Hematopoietic multipotent progenitor cell treated with erythropoietin and hydrocortisone succinate and interleukin-3 and kit ligand, for 6 days (in vitro differentiated cells): Measurements from ENCODE around the gene OBSCN.

Experiments used
- DNase-seq: peaks from one replicate; pipeline ENCODE4 v3.0.0-alpha.2; 2015

OBSCN gene

DNA sequence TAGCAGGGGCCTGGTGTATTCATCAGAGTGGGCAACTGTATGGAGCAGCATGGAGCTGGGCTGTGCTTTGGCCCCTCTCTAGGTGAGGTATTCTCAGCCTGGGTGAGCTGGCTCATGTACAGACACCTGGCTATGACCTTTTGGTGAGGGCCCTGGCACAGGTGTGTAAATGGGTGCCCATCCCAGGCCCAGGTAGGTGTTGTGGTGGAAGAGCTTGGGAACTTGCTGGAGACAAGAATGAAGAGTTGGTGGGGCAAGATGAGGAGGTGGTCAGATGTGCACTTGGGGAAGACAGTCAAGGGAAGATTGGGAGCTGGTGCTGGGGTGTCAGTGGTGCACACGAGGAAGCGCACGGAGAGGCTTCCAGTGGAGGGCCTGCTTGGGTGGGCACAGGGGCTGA is 103.2 kb downstream of the OBSCN start:
- DNase-seq = no peak

DNA sequence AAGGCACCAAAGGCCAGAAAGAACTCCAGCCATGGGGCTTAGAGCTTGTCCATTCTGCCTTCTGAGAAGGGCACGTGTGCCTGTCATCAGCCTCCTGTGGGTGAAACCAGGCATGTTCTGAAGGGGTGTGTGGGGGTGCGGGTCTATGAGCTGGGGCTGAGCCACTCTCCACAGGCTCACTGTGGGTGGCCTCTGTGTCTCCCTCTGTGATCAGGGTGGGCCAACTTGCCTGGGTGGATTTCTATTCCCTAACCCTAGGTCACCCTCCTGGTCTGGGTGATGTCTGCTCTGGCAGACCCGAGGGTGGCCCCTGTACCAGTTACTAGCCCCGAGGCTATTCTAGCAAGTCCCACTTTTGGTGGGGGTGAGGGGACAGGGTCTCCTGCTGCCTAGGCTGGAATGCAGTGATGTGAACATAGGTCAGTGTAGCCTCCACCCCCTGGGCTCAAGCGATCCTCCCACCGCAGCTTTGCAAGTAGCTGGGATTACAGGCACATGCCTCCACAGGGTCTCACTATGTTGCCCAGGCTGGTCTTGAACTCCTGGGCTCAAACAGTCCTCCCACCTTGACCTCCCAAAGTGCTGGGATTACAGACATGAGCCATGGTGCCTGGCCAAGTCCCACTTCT is 104.4 kb downstream of the OBSCN start:
- no peak for DNase-seq

DNA sequence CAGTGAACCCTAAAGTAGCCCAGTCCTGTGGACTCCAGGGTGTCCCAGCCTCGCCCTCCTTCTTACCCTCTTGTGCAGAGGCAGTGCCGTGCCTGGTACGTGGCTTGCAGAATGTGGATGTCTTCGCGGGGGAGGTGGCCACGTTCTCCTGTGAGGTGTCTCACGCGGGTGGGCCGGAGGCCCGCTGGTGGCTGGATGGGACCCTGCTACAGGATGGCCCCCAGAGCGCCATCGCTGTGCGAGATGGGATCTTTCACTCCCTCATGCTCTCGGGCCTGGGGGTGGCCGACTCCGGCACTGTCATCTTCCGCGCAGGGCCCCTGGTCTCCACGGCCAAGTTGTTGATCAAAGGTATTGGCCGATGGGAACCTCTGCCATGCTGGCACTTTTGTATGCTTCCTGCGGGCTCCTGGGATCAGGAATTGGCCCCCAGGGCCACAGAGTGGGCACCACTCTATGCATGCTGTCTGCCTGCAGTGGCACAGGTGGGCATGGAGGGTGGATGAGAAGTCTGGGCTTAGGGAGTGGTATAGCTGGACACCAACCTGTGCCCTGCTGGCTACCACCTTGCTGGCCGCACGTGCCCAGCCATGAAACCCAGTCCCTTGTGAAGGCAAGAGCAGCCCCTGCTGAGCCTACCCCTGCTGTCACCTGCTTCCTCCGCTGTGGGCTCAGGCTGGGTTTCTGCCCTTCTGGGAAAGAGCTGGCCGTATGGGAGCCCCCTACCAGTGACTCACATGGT is 105.9 kb downstream of the OBSCN start:
- DNase-seq = no peak

DNA sequence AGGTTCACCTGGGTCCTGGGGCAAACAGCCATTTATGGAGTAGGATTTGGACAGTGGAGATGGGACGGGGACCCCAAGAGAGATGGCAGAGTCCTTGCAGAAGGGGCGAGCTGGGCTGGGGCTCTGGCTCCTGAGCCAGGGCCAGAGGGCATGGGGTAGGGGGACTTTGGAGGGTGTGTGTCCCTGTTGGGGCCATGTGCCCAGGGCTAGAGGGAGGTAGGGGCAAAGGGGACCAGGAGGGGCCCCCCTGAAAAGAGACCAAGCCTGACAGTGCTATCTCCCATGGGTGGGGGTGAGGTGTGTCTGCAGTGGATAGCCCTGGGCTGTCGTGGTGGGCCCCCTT is 106.4 kb downstream of the OBSCN start:
- DNase-seq = no peak

DNA sequence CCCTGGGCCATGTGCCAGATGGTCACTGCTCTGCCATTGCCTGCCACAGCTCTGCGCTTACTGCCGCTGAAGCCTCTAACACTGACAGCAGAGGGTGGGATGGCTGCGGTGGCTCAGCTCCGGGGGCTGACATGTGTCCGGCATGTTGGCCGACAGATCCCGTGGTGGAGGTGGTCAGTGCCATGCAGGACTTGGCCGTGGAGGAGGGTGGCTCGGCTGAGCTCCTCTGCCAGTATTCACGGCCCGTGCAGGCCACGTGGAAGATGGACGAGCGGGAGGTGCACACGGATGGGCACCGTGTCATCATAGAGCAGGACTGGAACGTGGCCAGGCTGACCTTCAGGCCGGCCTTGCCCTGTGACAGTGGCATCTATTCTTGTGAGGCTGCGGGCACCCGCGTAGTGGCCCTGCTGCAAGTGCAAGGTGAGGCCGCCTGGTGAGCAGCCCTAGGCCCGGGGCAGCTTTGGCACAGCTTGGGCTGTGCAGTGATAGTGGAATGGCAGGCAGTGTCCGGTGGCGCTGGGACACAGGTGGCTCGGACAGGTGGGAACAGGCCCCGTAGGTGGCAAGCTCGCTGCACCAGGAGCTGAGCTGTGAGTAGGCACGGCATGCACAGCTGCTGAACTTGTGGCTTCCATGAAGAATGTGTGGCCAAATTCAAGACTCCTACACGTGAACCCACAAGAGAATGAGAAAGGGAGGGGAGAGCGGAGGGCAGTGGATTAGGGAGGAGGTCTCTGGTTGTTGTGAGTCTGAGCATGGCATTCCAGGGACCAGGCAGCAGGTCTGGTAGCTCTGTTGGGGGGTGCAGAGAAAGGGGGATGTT is 107.0 kb downstream of the OBSCN start:
- no peak for DNase-seq

DNA sequence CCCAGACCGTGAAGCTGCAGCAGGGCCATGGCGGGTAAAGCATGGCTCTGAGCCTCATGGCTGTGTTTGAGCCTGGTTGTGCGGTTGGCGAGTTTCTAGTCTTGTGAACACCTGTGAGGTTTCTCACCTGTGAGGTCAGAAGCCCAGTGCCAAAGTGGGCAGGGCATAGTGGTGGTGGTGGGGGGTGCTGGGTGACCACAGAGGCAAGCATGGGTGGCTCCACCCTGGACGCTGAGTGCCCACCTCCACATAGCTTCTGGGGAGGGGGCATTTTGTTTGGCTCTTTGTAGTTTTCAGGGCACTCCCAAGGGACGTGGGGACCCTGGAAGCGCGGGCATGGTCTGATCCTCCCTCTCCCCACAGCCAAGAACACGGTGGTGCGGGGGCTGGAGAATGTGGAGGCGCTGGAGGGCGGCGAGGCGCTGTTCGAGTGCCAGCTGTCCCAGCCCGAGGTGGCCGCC is 107.7 kb downstream of the OBSCN start:
- no peak for DNase-seq

DNA sequence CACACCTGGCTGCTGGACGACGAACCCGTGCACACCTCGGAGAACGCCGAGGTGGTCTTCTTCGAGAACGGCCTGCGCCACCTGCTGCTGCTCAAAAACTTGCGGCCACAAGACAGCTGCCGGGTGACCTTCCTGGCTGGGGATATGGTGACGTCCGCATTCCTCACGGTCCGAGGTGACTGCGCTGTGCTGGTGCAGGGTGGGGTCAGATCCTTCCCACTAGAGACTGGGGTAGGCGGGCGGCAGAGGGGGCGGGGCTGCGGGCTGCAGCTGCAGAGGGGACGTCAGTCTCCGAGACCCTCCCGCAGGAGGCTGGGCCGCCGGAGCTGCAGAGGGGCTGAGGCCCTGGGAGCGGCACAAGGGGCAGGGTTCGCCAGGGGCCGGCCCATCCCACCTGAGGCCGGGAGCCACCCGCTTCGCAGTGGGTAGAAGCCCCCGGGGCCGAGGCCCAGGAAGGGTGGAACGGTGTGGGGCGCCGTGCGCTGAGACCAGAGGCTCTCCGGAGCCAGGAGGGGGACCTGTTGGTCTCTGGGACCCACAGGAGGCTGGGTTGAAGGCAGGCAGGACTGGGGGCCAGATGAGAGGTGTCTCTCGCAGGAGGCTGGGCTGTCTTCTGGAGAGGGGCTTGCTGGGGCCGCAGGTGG is 108.2 kb downstream of the OBSCN start:
- no peak for DNase-seq

DNA sequence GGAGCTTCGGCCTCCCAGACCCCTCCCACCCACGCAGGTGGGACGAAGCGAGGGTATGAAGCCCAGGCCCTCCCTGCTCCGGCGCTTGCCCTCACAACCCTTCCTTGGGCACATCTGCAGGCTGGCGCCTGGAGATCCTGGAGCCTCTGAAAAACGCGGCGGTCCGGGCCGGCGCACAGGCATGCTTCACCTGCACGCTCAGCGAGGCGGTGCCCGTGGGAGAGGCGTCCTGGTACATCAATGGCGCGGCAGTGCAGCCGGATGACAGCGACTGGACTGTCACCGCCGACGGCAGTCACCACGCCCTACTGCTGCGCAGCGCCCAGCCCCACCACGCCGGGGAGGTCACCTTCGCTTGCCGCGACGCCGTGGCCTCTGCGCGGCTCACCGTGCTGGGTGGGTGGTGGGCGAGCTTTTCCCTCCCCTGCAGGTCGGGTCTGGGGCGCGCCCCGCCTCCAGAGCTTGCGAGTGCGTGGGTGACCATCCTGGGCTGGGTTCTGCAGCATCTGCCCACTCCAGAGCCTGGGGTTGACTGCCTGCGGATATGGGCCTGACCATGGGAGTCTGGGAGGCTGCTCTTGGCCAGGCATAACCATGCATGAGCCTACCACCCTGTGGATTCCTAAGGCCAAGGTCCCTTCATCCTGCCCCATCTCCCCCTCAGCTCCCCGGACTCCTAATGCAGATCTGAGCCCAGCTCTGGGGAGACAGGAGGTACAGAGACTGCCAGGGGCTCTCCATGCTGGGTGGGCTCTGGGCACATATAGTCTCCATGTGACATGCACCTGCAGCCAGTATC is 108.9 kb downstream of the OBSCN start:
- DNase-seq = no peak

DNA sequence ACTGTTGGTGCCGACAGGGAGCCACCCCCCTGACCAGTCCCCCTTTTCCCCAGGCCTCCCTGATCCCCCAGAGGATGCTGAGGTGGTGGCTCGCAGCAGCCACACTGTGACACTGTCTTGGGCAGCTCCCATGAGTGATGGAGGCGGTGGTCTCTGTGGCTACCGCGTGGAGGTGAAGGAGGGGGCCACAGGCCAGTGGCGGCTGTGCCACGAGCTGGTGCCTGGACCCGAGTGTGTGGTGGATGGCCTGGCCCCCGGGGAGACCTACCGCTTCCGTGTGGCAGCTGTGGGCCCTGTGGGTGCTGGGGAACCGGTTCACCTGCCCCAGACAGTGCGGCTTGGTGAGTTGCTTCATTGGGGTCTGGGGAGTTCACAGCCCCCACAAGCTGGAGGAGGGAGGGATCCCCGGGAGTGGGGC is 109.6 kb downstream of the OBSCN start:
- DNase-seq = no peak

DNA sequence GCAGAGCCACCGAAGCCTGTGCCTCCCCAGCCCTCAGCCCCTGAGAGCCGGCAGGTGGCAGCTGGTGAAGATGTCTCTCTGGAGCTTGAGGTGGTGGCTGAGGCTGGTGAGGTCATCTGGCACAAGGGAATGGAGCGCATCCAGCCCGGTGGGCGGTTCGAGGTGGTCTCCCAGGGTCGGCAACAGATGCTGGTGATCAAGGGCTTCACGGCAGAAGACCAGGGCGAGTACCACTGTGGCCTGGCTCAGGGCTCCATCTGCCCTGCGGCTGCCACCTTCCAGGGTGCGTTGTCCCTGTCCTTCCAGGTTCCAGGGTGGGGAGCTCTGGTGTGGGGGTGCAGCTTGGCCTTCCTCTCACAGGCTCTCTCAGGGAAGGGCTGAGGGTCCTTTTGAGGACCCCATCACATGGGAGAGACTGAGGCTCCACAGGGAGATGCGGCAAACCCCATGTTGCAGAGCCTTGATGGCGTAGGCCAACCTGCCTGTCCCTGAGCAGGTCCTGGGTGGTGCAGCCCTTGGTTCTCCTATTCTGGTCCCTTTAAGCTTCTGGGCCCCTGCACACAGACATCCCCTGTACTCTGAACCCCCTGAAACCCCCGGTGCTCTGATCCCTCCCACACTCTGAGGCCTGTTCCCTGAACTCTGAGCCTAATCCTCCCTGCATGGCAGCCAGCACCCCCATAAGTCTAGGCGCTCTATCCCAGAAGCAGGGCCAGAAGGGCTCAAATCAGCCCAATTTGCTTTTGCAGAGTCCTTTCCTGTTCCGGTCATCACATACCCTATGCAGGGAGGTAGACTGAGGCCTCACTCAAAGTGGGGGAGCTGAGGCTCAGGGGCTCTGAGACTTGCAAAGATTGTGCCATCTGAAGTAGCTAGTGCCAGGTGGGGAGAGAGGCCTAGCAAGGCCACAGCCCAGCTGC is 110.3 kb downstream of the OBSCN start:
- peak; percentile 8 for DNase-seq

DNA sequence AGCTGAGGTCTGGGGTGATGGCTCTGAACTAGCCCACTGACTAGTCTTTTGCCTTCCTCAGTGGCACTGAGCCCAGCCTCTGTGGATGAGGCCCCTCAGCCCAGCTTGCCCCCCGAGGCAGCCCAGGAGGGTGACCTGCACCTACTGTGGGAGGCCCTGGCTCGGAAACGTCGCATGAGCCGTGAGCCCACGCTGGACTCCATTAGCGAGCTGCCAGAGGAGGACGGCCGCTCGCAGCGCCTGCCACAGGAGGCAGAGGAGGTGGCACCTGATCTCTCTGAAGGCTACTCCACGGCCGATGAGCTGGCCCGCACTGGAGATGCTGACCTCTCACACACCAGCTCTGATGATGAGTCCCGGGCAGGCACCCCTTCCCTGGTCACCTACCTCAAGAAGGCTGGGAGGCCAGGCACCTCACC is 111.0 kb downstream of the OBSCN start:
- no peak for DNase-seq

DNA sequence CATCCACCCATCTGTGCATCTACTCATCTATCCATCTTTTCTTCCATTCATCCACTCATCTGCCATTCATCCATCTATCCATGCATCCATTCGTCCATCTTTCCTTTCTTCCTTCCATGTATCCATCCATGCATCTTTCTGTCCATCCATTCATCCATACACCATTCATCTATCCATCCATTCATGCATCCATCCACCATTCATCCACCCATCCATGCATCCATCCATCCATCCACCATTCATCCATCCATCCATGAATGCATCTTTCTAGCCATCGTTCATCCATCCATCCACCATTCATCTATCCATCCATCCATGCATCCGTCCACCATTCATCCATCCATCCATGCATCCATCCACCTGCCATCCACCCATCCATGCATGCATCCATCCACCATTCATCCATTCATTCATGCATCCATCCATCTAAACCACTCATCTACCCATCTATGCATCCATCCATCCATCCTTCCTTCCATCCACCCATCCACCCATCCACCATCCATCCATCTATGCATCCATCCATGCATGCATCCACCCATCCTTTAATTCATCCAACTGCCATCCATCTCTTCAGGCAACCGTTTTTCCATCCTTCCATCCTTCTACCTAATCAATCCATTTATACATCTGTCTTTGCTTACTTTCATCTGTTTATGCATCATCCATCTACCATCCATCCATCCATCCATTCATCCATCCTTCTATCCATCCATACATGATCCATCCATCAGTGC is 111.7 kb downstream of the OBSCN start:
- DNase-seq = no peak

DNA sequence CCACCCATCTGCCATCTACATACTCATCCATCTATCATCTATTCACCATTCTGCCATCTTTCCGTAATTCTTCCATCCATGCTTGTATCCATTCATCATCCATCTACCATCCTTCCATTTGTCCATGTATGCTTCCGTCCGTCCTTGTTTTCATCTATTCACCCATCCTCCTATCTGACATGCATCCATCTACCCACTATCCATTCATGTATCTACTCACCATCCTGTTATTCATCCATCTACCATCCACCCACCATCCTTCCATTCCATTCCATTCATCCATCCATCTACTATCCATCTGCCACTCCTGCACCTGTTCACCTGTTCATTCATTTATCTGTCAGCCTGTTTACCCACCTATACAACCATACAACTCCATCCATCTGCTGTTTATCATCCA is 112.5 kb downstream of the OBSCN start:
- no peak for DNase-seq

DNA sequence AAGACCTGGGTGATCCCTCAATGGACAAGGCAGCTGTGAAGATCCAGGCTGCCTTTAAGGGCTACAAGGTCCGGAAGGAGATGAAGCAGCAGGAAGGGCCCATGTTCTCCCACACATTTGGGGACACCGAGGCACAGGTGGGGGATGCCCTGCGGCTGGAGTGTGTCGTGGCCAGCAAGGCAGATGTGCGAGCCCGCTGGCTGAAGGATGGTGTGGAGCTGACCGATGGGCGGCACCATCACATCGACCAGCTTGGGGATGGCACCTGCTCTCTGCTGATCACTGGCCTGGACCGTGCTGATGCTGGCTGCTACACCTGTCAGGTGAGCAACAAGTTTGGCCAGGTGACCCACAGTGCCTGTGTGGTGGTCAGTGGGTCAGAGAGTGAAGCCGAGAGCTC is 113.6 kb downstream of the OBSCN start:
- DNase-seq = no peak

DNA sequence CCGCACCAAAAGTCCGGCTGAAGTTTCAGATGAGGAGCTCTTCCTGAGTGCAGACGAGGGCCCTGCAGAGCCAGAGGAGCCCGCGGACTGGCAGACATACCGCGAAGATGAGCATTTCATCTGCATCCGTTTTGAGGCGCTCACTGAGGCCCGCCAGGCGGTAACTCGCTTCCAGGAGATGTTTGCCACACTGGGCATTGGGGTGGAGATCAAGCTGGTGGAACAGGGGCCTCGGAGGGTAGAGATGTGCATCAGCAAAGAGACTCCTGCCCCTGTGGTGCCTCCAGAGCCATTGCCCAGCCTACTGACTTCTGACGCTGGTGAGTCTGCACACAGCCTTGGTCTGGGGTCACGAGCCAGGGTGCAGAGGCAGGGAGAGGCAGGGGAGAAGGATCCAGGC is 114.1 kb downstream of the OBSCN start:
- DNase-seq = no peak

DNA sequence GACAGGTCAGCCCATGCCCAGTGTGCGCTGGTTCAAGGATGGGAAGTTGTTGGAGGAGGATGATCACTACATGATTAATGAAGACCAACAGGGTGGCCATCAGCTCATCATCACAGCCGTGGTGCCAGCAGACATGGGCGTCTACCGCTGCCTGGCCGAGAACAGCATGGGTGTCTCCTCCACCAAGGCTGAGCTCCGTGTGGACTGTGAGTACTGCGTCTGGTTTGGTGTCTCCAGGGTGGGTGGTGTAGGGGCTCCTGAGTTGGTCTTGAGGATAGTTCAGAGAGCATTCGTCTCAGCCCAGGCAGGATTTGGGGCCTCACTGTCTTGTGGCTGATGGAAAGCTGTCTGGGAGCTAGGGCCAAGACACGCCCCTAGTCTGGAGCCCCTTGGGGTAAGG is 115.6 kb downstream of the OBSCN start:
- DNase-seq = no peak

DNA sequence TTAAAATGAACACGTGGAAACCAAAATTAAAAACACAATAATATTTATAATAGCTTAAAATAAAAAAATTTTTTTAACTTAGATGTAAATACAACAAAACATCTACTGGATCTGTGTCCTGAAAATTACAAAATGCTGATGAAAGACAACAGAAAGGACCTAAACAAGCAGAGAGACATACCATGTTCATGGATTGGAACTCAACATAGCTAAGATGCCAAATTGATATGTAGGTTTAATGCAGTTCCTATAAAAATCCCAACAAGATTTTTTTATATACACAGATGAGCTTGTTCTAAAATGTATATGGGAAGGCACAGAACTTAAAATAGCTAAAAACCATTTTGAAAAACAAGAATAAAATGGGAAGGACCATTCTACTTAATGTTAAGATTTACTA is 117.4 kb downstream of the OBSCN start:
- DNase-seq = no peak

DNA sequence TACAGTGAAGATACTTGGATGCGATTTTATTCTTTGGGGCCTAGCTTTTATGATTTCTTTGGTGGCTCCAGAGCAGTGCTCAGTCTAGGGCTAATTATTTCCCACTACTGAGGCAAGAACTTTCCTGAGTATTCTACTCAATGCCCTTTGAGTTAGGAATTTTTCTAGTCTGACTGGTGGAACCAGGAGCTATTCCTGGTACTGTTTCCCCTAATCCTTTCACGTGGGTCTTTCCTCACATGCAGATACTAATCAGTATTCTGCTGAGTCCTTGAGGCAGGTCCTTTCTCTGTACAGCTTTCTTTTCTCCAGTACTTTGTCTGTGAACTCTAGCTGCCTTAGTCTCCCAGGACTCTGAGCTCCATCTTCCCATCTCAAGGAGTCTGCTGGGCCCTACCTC is 122.0 kb downstream of the OBSCN start:
- no peak for DNase-seq

DNA sequence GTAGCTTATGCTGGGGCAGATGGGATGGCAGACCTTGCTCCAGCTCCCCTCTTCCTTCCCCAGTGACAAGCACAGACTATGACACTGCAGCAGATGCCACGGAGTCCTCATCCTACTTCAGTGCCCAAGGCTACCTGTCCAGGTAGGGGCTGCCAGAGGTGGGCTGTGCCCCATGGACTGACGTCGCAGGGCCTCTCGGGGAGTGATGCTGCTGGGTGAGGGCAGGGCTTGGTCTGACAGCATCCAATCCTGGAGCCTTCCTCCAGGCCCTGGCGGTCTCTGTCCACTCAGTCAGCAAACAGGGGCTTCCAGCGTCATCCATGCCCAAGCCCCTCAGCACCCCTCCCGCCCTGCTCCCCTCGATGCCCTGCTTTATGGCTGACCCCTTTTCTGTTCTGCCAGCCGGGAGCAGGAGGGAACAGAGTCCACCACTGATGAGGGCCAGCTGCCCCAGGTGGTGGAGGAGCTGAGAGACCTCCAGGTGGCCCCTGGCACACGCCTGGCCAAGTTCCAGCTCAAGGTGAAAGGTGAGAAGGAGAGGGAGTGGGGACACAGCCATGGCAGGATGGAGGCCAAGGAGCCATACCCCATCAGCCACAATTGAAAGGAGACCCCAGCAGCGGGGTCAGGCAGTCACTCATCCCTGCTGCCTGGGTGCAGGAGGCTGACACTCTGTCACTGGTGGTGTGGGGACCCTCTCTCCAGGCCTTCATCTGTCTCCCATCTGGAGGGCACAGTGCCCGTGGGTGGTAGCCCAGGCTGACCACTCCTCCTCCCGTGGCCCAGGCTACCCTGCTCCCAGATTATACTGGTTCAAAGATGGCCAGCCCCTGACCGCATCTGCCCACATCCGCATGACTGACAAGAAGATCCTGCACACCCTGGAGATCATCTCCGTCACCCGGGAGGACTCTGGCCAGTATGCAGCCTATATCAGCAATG is 125.2 kb downstream of the OBSCN start:
- no peak for DNase-seq

DNA sequence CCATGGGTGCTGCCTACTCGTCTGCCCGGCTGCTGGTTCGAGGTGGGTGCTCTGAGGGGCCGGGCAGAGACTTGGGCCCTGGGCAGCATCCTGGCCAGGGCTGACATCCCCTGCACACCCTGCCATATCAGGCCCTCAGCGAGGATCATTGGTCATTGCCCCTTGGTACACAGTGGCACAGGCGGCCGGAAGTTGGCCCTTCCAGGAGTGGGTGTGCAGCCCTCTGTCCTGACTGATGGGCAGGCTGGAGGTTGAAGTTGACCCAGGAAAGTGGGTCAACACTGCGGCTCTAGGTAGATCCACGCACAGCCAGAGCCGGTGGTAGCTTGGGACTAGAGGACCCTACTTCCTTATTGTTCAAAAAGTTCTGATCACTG is 125.9 kb downstream of the OBSCN start:
- no peak for DNase-seq
